SK-N-SH treated with all-trans-retinoic acid at 6 μM for 48 hours (cell line): ENCODE results near the gene NAALADL2.

Experiments used
- ATAC-seq: fragments of 200-7000 bp; cut with Tn5 transposase; 3 replicates; pipeline ENCODE4 v1.9.1; 2020; ENCODE audit warnings: mild to moderate bottlenecking, moderate library complexity
- ARNTL ChIP-seq: fragments of 450-650 bp; formaldehyde crosslinking; IDR thresholded peaks from 2 replicates; pipeline ENCODE4 v1.5.0; 2020; ENCODE audit warnings: low read depth, mild to moderate bottlenecking, moderate library complexity, borderline replicate concordance
- BACH2 ChIP-seq: fragments of 250-450 bp; sonication (Bioruptor Pico); IDR thresholded peaks from 2 replicates; pipeline ENCODE4 v1.9.0; 2021; ENCODE audit warnings: mild to moderate bottlenecking, borderline replicate concordance
- CREB5 ChIP-seq: fragments of 250-450 bp; sonication (Bioruptor Pico); IDR thresholded peaks from 2 replicates; pipeline ENCODE4 v1.5.1; 2020; ENCODE audit warnings: low read depth, mild to moderate bottlenecking, moderate library complexity
- CSDC2 ChIP-seq: fragments of 250-450 bp; sonication (Bioruptor Pico); IDR thresholded peaks from 2 replicates; pipeline ENCODE4 v1.5.0; 2020; ENCODE audit warnings: mild to moderate bottlenecking, moderate library complexity
- CSRNP3 ChIP-seq: fragments of 250-450 bp; sonication (Bioruptor Pico); IDR thresholded peaks from 2 replicates; pipeline ENCODE4 v1.5.1; 2021; ENCODE audit warnings: mild to moderate bottlenecking, moderate library complexity
- ESRRG ChIP-seq: fragments of 250-450 bp; sonication (Bioruptor Pico); IDR thresholded peaks from 2 replicates; pipeline ENCODE4 v1.6.1; 2021; ENCODE audit warnings: mild to moderate bottlenecking
- GLIS3 ChIP-seq: fragments of 250-450 bp; sonication (Bioruptor Pico); IDR thresholded peaks from 2 replicates; pipeline ENCODE4 v1.5.0; 2020; ENCODE audit warnings: mild to moderate bottlenecking, moderate library complexity
- ISL1 ChIP-seq: fragments of 250-450 bp; sonication (Bioruptor Pico); IDR thresholded peaks from 2 replicates; pipeline ENCODE4 v2.1.2; 2022; ENCODE audit warnings: mild to moderate bottlenecking, moderate library complexity
- OSR1 ChIP-seq: fragments of 250-450 bp; sonication (Bioruptor Pico); IDR thresholded peaks from 2 replicates; pipeline ENCODE4 v1.8.0; 2022; ENCODE audit warnings: moderate library complexity, mild to moderate bottlenecking, inconsistent platforms
- PATZ1 ChIP-seq: fragments of 250-450 bp; sonication (Bioruptor Pico); IDR thresholded peaks from 2 replicates; pipeline ENCODE4 v1.8.0; 2020; ENCODE audit warnings: mild to moderate bottlenecking, moderate library complexity, borderline replicate concordance
- POU6F1 ChIP-seq: fragments of 250-450 bp; sonication (Bioruptor Pico); IDR thresholded peaks from 2 replicates; pipeline ENCODE4 v1.8.0; 2021; ENCODE audit warnings: low read depth, mild to moderate bottlenecking, moderate library complexity, borderline replicate concordance
- PPARA ChIP-seq: fragments of 250-450 bp; sonication (Bioruptor Pico); IDR thresholded peaks from 2 replicates; pipeline ENCODE4 v1.5.0; 2020; ENCODE audit warnings: mild to moderate bottlenecking, borderline replicate concordance
- RARB ChIP-seq: fragments of 250-450 bp; sonication (Bioruptor Pico); IDR thresholded peaks from 2 replicates; pipeline ENCODE4 v1.8.0; 2021; ENCODE audit warnings: mild to moderate bottlenecking, moderate library complexity
- SNAI2 ChIP-seq: fragments of 250-450 bp; sonication (Bioruptor Pico); IDR thresholded peaks from 2 replicates; pipeline ENCODE4 v1.5.0; 2020; ENCODE audit warnings: mild to moderate bottlenecking, moderate library complexity
- TCF4 ChIP-seq: fragments of 250-450 bp; sonication (Bioruptor Pico); IDR thresholded peaks from 2 replicates; pipeline ENCODE4 v1.8.0; 2021; ENCODE audit warnings: mild to moderate bottlenecking, moderate library complexity, borderline replicate concordance
- TOX ChIP-seq: fragments of 250-450 bp; sonication (Bioruptor Pico); IDR thresholded peaks from 2 replicates; pipeline ENCODE4 v1.8.0; 2021; ENCODE audit warnings: mild to moderate bottlenecking, moderate library complexity, borderline replicate concordance
- TSHZ2 ChIP-seq: fragments of 250-450 bp; sonication (Bioruptor Pico); IDR thresholded peaks from 2 replicates; pipeline ENCODE4 v1.5.0; 2020; ENCODE audit warnings: mild to moderate bottlenecking, moderate library complexity
- ZC3H10 ChIP-seq: fragments of 250-450 bp; sonication (Bioruptor Pico); IDR thresholded peaks from 2 replicates; pipeline ENCODE4 v1.5.1; 2021; ENCODE audit warnings: mild to moderate bottlenecking, moderate library complexity
- ZFP3 ChIP-seq: fragments of 250-450 bp; sonication (Bioruptor Pico); IDR thresholded peaks from 2 replicates; pipeline ENCODE4 v1.5.0; 2020; ENCODE audit warnings: mild to moderate bottlenecking, moderate library complexity
- ZFP30 ChIP-seq: fragments of 450-650 bp; formaldehyde crosslinking; IDR thresholded peaks from 2 replicates; pipeline ENCODE4 v1.5.0; 2022; ENCODE audit warnings: mild to moderate bottlenecking, moderate library complexity
- ZNF565 ChIP-seq: fragments of 450-650 bp; formaldehyde crosslinking; conservative IDR thresholded peaks from 2 replicates; pipeline ENCODE4 v1.5.0; 2020; ENCODE audit warnings: low read depth, mild to moderate bottlenecking, moderate library complexity
- ZNF70 ChIP-seq: fragments of 450-650 bp; formaldehyde crosslinking; IDR thresholded peaks from 2 replicates; pipeline ENCODE4 v1.5.0; 2020; ENCODE audit warnings: mild to moderate bottlenecking, moderate library complexity
- ZNF8 ChIP-seq: fragments of 450-650 bp; formaldehyde crosslinking; IDR thresholded peaks from 2 replicates; pipeline ENCODE4 v1.5.0; 2020; ENCODE audit warnings: mild to moderate bottlenecking, moderate library complexity

Gene NAALADL2

GRCh38 chr3:175590745-175591144, 731.6 kb downstream of the NAALADL2 start:
- TF ChIP-seq ESRRG (CRISPR knock-in tag) (no peak), SNAI2 (CRISPR knock-in tag) (no peak)
- ATAC-seq, result no peak

- TF ChIP-seq ZC3H10 (CRISPR knock-in tag) (0 out of 2 replicates have a peak, but pooled peaks have one; percentile 24), ZNF565 (CRISPR knock-in tag) (no peak), SNAI2 (CRISPR knock-in tag) (no peak), PATZ1 (CRISPR knock-in tag) (no peak), TOX (CRISPR knock-in tag) (no peak), BACH2 (no peak), TSHZ2 (CRISPR knock-in tag) (no peak), ZFP3 (CRISPR knock-in tag) (no peak), TCF4 (CRISPR knock-in tag) (peak; percentile 90), OSR1 (CRISPR knock-in tag) (no peak), ZNF8 (CRISPR knock-in tag) (no peak), CSRNP3 (CRISPR knock-in tag) (0 out of 2 replicates have a peak, but pooled peaks have one; percentile 66), RARB (no peak), ZFP30 (CRISPR knock-in tag) (no peak), POU6F1 (CRISPR knock-in tag) (no peak; the same call in 1 of the 2 replicates), PPARA (CRISPR knock-in tag) (no peak), CREB5 (CRISPR knock-in tag) (0 out of 2 replicates have a peak, but pooled peaks have one; percentile 40), ZNF70 (CRISPR knock-in tag) (no peak), GLIS3 (CRISPR knock-in tag) (no peak), ISL1 (CRISPR knock-in tag) (peak; percentile 93), CSDC2 (CRISPR knock-in tag) (no peak), ESRRG (CRISPR knock-in tag) (peak; percentile 86; the same call in 1 of the 2 replicates), ARNTL (CRISPR knock-in tag) (no peak)
- ATAC-seq, result peak; percentile 36; the same call in 1 of the 3 replicates
Measured at GRCh38 chr3:175591375-175591774, 732.2 kb downstream of the NAALADL2 start.

GRCh38 chr3:175593331-175593730, 734.2 kb downstream of the NAALADL2 start:
- TF ChIP-seq ZFP30 (CRISPR knock-in tag) (no peak), RARB (no peak)
- ATAC-seq, result no peak
